H9 (cell line): ENCODE results near the gene MYOD1. TPM values are rescaled to one million over a fixed set of nuclear protein-coding genes. Genes with fewer than 3 reads are reported as not detected.

Experiments
- DNase-seq: peaks from one replicate; pipeline ENCODE4 v3.0.0-alpha.2; 2017
- H2AFZ ChIP-seq: one replicate; pipeline ENCODE4 v1.6.1; 2013; ENCODE audit warnings: mild to moderate bottlenecking, low read length, control low read depth, moderate library complexity
- H2AK5ac ChIP-seq: 2 replicates; pipeline ENCODE4 v1.6.1; 2013; ENCODE audit warnings: low read length, control low read depth, mixed read lengths; ENCODE audit not compliant: insufficient read length
- H2BK120ac ChIP-seq: one replicate; pipeline ENCODE4 v1.6.1; 2013; ENCODE audit warnings: low read depth, mild to moderate bottlenecking, low read length, control low read depth, inconsistent platforms; ENCODE audit not compliant: poor library complexity, severe bottlenecking
- H2BK12ac ChIP-seq: 2 replicates; pipeline ENCODE4 v1.6.1; 2013; ENCODE audit warnings: low read length, control low read depth, mixed read lengths, low read depth; ENCODE audit not compliant: insufficient read length
- H2BK15ac ChIP-seq: 2 replicates; pipeline ENCODE4 v1.6.1; 2013; ENCODE audit warnings: low read depth, low read length, control low read depth
- H2BK20ac ChIP-seq: one replicate; pipeline ENCODE4 v1.6.1; 2013; ENCODE audit warnings: low read depth, mild to moderate bottlenecking, low read length, control low read depth, inconsistent platforms; ENCODE audit not compliant: poor library complexity, severe bottlenecking
- H2BK5ac ChIP-seq: 2 replicates; pipeline ENCODE4 v1.6.1; 2013; ENCODE audit warnings: low read length, control low read depth, mixed read lengths; ENCODE audit not compliant: insufficient read length
- H3K14ac ChIP-seq: 2 replicates; pipeline ENCODE4 v1.6.1; 2013; ENCODE audit warnings: low read length, control low read depth; ENCODE audit not compliant: insufficient read depth
- H3K18ac ChIP-seq: 2 replicates; pipeline ENCODE4 v1.6.1; 2013; ENCODE audit warnings: low read depth, mild to moderate bottlenecking, mixed read lengths, low read length, control low read depth; ENCODE audit not compliant: insufficient read length
- H3K23ac ChIP-seq: 2 replicates; pipeline ENCODE4 v1.6.1; 2013; ENCODE audit warnings: low read length, control low read depth, mixed read lengths, low read depth; ENCODE audit not compliant: insufficient read length
- H3K23me2 ChIP-seq: 2 replicates; pipeline ENCODE4 v1.6.1; 2013; ENCODE audit warnings: low read depth, mild to moderate bottlenecking, mixed read lengths, low read length, control low read depth; ENCODE audit not compliant: insufficient read length, poor library complexity, severe bottlenecking
- H3K27ac ChIP-seq: 2 replicates; pipeline ENCODE4 v1.5.1; 2013; ENCODE audit warnings: low read length, control low read depth, mixed read lengths, low read depth; ENCODE audit not compliant: insufficient read length
- H3K27me3 ChIP-seq: 2 replicates; pipeline ENCODE4 v1.6.1; 2013; ENCODE audit warnings: low read length, control low read depth, inconsistent platforms; ENCODE audit not compliant: insufficient read depth
- H3K4ac ChIP-seq: 2 replicates; pipeline ENCODE4 v1.6.1; 2013; ENCODE audit warnings: low read depth, mild to moderate bottlenecking, control low read depth, inconsistent platforms, low read length, moderate library complexity
- H3K4me1 ChIP-seq: 2 replicates; pipeline ENCODE4 v1.6.1; 2013; ENCODE audit warnings: low read length, control low read depth, inconsistent platforms; ENCODE audit not compliant: insufficient read depth
- H3K4me2 ChIP-seq: 2 replicates; pipeline ENCODE4 v1.6.1; 2013; ENCODE audit warnings: low read length, control low read depth, mixed read lengths; ENCODE audit not compliant: insufficient read length, insufficient read depth
- H3K56ac ChIP-seq: 2 replicates; pipeline ENCODE4 v1.6.1; 2013; ENCODE audit warnings: low read depth, mild to moderate bottlenecking, mixed read lengths, low read length, control low read depth; ENCODE audit not compliant: insufficient read length
- H3K79me1 ChIP-seq: 2 replicates; pipeline ENCODE4 v1.6.1; 2013; ENCODE audit warnings: low read depth, mild to moderate bottlenecking, moderate library complexity, low read length, control low read depth, inconsistent platforms; ENCODE audit not compliant: insufficient read depth, poor library complexity, severe bottlenecking
- H3K79me2 ChIP-seq: 2 replicates; pipeline ENCODE4 v1.6.1; 2013; ENCODE audit warnings: low read length, control low read depth, inconsistent platforms; ENCODE audit not compliant: insufficient read depth
- H3K9ac ChIP-seq: 2 replicates; pipeline ENCODE4 v1.6.1; 2013; ENCODE audit warnings: low read length, control low read depth, mixed read lengths; ENCODE audit not compliant: insufficient read length; ENCODE audit errors: extremely low read depth
- H3K9me3 ChIP-seq: one replicate; pipeline ENCODE4 v1.6.1; 2013; ENCODE audit warnings: low read depth, low read length, inconsistent platforms; ENCODE audit not compliant: control insufficient read depth
- H3T11ph ChIP-seq: one replicate; pipeline ENCODE4 v1.6.1; 2013; ENCODE audit warnings: mild to moderate bottlenecking, low read length, control low read depth, inconsistent platforms
- H4K20me1 ChIP-seq: one replicate; pipeline ENCODE4 v1.6.1; 2013; ENCODE audit not compliant: control insufficient read depth, insufficient read length, insufficient read depth
- H4K5ac ChIP-seq: 2 replicates; pipeline ENCODE4 v1.6.1; 2013; ENCODE audit warnings: low read depth, mild to moderate bottlenecking, mixed read lengths, low read length, control low read depth; ENCODE audit not compliant: insufficient read length
- H4K8ac ChIP-seq: replicated peaks from 2 replicates; pipeline ENCODE4 v1.6.1; 2013; ENCODE audit warnings: low read length, control low read depth, mixed read lengths, low read depth; ENCODE audit not compliant: insufficient read length
- H4K91ac ChIP-seq: 2 replicates; pipeline ENCODE4 v1.6.1; 2013; ENCODE audit warnings: low read depth, mild to moderate bottlenecking, moderate library complexity, mixed read lengths, low read length, control low read depth; ENCODE audit not compliant: insufficient read length
- H3K27ac Mint-ChIP-seq, 3 experiments: 2 replicates in 2 of 3; 3 replicates in 1 of 3; pipeline ENCODE4 v1.8.0; 2020 to 2021; ENCODE audit warnings: mixed read lengths in 3 of 3, mild to moderate bottlenecking in 1 of 3, moderate library complexity in 1 of 3
- H3K27me3 Mint-ChIP-seq: 2 replicates; pipeline ENCODE4 v1.8.0; 2021; ENCODE audit warnings: low read depth, mild to moderate bottlenecking, moderate library complexity, mixed read lengths
- H3K36me3 Mint-ChIP-seq, 3 experiments: 2 replicates in 2 of 3; 3 replicates in 1 of 3; pipeline ENCODE4 v1.8.0; 2020 to 2021; ENCODE audit warnings: low read depth in 3 of 3, mixed read lengths in 3 of 3; ENCODE audit not compliant: insufficient read depth in 1 of 3
- H3K4me1 Mint-ChIP-seq, 2 experiments: 2 replicates each; pipeline ENCODE4 v1.8.0; 2020; ENCODE audit warnings: mixed read lengths in 2 of 2
- H3K4me3 Mint-ChIP-seq, 2 experiments: 2 replicates in 1 of 2; 3 replicates in 1 of 2; pipeline ENCODE4 v1.8.0; 2020 to 2021; ENCODE audit warnings: mild to moderate bottlenecking in 2 of 2, mixed read lengths in 2 of 2, moderate library complexity in 1 of 2
- H3K9me3 Mint-ChIP-seq, 2 experiments: 2 replicates in 1 of 2; 3 replicates in 1 of 2; pipeline ENCODE4 v1.8.0; 2020; ENCODE audit warnings: mild to moderate bottlenecking in 2 of 2, mixed read lengths in 2 of 2, moderate library complexity in 1 of 2
- WGBS: extraction: QIAGEN DNeasy Blood & Tissue Kit; methylation state at CpG from one replicate; pipeline ENCODE4 v1.1.7; 2013; ENCODE audit warnings: missing lambda C conversion rate, low lambda C conversion rate, mixed read lengths; ENCODE audit not compliant: insufficient read length; ENCODE audit errors: extremely low coverage; 5-methylcytosine and 5-hydroxymethylcytosine counted together
- total RNA-seq: library from RNA; stranded (reverse); gene quantifications from 2 replicates; pipeline ENCODE4 v1.2.1, GENCODE V29; 2021
- TF ChIP-seq, protein P1 (sequence below): fragments of 200-600 bp; sonication (generic); conservative IDR thresholded peaks from 3 replicates; pipeline ENCODE4 v1.8.0; 2021; ENCODE audit warnings: antibody characterized with exemption, mild to moderate bottlenecking

Gene MYOD1
- total RNA-seq, 1 experiment from 2014 or later, result not detected

DNA sequence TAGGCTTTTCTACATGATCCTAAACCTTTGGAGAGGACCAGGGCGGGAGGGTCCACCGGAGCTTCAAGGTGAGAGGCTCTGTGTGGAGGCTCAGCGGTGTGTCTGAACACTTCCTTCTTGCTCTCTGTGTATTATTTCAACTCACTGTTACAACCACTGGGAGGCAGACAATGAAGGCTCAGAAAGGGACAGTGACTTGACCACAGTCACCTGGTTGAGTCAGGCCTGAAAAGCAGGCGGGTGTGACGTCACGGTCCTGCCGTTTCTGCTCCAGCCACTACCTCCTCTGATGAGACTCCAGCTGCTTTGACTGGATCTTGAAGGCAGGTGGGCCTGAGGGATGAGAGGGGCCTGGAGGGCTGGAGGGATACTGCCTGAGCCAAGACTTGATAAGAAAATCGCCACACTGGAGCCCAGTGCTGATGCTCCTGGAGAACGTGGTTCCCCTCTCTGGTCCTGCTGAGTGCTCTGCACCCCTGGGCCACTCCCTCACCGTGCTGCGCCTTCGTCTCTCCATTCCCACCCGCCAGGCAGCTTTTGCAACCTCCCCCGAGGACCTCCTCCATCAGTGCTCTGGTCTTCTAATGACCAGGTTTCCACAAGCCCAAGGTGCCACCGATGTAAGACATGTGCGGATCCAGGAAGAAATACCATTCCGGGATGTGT is 43.1 kb downstream of the MYOD1 start:
- no peak overlapping the region for H2AK5ac ChIP-seq
- no CpG with 5 or more reads among the region's 17 CpGs for WGBS

More for the DNA sequence above, 43.1 kb downstream of the MYOD1 start:
- no peak overlapping the region for H4K5ac ChIP-seq
- no peaks in the 10 kb centered on the region for H3K4me1 ChIP-seq
- H4K8ac ChIP-seq, result no peak overlapping the region
- peaks cover 6% of the 10 kb centered on the region for H3K27me3 Mint-ChIP-seq
- H2BK15ac ChIP-seq, result no peak overlapping the region
- H3K27ac Mint-ChIP-seq, result peak overlapping the region in 1 of 3 experiments; percentile 63; a peak in 1 of 7 replicates
- no peaks in the 10 kb centered on the region for H3K79me1 ChIP-seq
- no peaks in the 10 kb centered on the region for H3K79me2 ChIP-seq
- H3K4me2 ChIP-seq, result no peak overlapping the region
- no peak overlapping the region for H2BK20ac ChIP-seq
- DNase-seq, result no peak
- no peaks in the 10 kb centered on the region for H4K20me1 ChIP-seq
- no peak overlapping the region for H3K14ac ChIP-seq
- H3K56ac ChIP-seq, result no peak overlapping the region
- H3K9me3 ChIP-seq, result no peaks in the 10 kb centered on the region
- H3K27ac ChIP-seq, result no peak overlapping the region
- no peak overlapping the region for H3T11ph ChIP-seq
- H3K9me3 Mint-ChIP-seq, result no peaks in the 10 kb centered on the region; a peak in 2 of 5 replicates
- H3K9ac ChIP-seq, result no peak overlapping the region
- H2BK120ac ChIP-seq, result no peak overlapping the region
- H4K91ac ChIP-seq, result no peak overlapping the region
- H3K23ac ChIP-seq, result no peak overlapping the region
- TF ChIP-seq, protein P1, sequence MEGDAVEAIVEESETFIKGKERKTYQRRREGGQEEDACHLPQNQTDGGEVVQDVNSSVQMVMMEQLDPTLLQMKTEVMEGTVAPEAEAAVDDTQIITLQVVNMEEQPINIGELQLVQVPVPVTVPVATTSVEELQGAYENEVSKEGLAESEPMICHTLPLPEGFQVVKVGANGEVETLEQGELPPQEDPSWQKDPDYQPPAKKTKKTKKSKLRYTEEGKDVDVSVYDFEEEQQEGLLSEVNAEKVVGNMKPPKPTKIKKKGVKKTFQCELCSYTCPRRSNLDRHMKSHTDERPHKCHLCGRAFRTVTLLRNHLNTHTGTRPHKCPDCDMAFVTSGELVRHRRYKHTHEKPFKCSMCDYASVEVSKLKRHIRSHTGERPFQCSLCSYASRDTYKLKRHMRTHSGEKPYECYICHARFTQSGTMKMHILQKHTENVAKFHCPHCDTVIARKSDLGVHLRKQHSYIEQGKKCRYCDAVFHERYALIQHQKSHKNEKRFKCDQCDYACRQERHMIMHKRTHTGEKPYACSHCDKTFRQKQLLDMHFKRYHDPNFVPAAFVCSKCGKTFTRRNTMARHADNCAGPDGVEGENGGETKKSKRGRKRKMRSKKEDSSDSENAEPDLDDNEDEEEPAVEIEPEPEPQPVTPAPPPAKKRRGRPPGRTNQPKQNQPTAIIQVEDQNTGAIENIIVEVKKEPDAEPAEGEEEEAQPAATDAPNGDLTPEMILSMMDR, result no peak
- H3K23me2 ChIP-seq, result no peaks in the 10 kb centered on the region
- H2BK12ac ChIP-seq, result no peak overlapping the region
- H2BK5ac ChIP-seq, result no peak overlapping the region
- H3K27me3 ChIP-seq, result no peaks in the 10 kb centered on the region
- H3K4me3 Mint-ChIP-seq, result no peak overlapping the region
- H3K4ac ChIP-seq, result no peak overlapping the region
- peaks cover 2 to 12% of the 10 kb centered on the region in 2 experiments; a peak in 3 of 4 replicates for H3K4me1 Mint-ChIP-seq
- no peak overlapping the region for H2AFZ ChIP-seq
- no peaks in the 10 kb centered on the region for H3K36me3 Mint-ChIP-seq
- no peak overlapping the region for H3K18ac ChIP-seq
